ENCODE data around the gene OR52A1.

OR52A1 gene

GRCh38 chr11:5198285-5198684, 43.7 kb upstream of the OR52A1 start:
- H3K4me3 ChIP-seq (ENCODE audit: low read length): no peak overlapping the region
- no peaks in the 10 kb centered on the region for H3K36me3 ChIP-seq (ENCODE audit: control insufficient read depth, low read length)
- H3K27ac ChIP-seq (ENCODE audit: low read depth, low read length): no peak overlapping the region
- H3K27me3 ChIP-seq (ENCODE audit: control insufficient read depth, low read length): no peaks in the 10 kb centered on the region
- H3K4me2 ChIP-seq (ENCODE audit: low read length): no peak overlapping the region
- no peaks in the 10 kb centered on the region for H4K20me1 ChIP-seq (ENCODE audit: control insufficient read depth, insufficient read depth, low read depth, low read length)
- no peaks in the 10 kb centered on the region for H3K9me3 ChIP-seq (ENCODE audit: control insufficient read depth, insufficient read depth, low read length)
- TF ChIP-seq CTCF (IDR thresholded peaks at IDR 0.05; ENCODE audit: low read depth, low read length, poor library complexity, severe bottlenecking) (no peak), EZH2phosphoT487 (IDR thresholded peaks at IDR 0.05; ENCODE audit: borderline replicate concordance, low read length) (no peak)
- no peaks in the 10 kb centered on the region for H3K4me1 ChIP-seq (ENCODE audit: control insufficient read depth, low read length)
- no peaks in the 10 kb centered on the region for H3F3A ChIP-seq (ENCODE audit: control insufficient read depth, insufficient read depth)
- no peaks in the 10 kb centered on the region for H3K79me2 ChIP-seq (ENCODE audit: control insufficient read depth, low read length)
- H3K9me2 ChIP-seq (replicated peaks; ENCODE audit: control insufficient read depth, low read length): no peaks in the 10 kb centered on the region

- H3K4me1 ChIP-seq (ENCODE audit: control insufficient read depth, low read length): no peaks in the 10 kb centered on the region
- TF ChIP-seq EZH2phosphoT487 (IDR thresholded peaks at IDR 0.05; ENCODE audit: borderline replicate concordance, low read length) (no peak), CTCF (IDR thresholded peaks at IDR 0.05; ENCODE audit: low read depth, low read length, poor library complexity, severe bottlenecking) (no peak)
- H3K27me3 ChIP-seq (ENCODE audit: control insufficient read depth, low read length): no peaks in the 10 kb centered on the region
- H3K9me2 ChIP-seq (replicated peaks; ENCODE audit: control insufficient read depth, low read length): no peaks in the 10 kb centered on the region
- H3K4me2 ChIP-seq (ENCODE audit: low read length): no peak overlapping the region
- H3K79me2 ChIP-seq (ENCODE audit: control insufficient read depth, low read length): no peaks in the 10 kb centered on the region
- no peak overlapping the region for H3K4me3 ChIP-seq (ENCODE audit: low read length)
- H4K20me1 ChIP-seq (ENCODE audit: control insufficient read depth, insufficient read depth, low read depth, low read length): no peaks in the 10 kb centered on the region
- H3K36me3 ChIP-seq (ENCODE audit: control insufficient read depth, low read length): no peaks in the 10 kb centered on the region
- H3K9me3 ChIP-seq (ENCODE audit: control insufficient read depth, insufficient read depth, low read length): no peaks in the 10 kb centered on the region
- H3K27ac ChIP-seq (ENCODE audit: low read depth, low read length): no peak overlapping the region
- no peaks in the 10 kb centered on the region for H3F3A ChIP-seq (ENCODE audit: control insufficient read depth, insufficient read depth)
Observed at GRCh38 chr11:5197536-5197935, 43.0 kb upstream of the OR52A1 start.

GRCh38 chr11:5196731-5197130, 42.2 kb upstream of the OR52A1 start:
- TF ChIP-seq EZH2phosphoT487 (IDR thresholded peaks at IDR 0.05; ENCODE audit: borderline replicate concordance, low read length): no peak
- no peak for TF ChIP-seq CTCF (IDR thresholded peaks at IDR 0.05; ENCODE audit: low read depth, low read length, poor library complexity, severe bottlenecking)
- Histone ChIP-seq H3K9me2 (replicated peaks; ENCODE audit: control insufficient read depth, low read length) (no peaks in the 10 kb centered on the region), H3K9me3 (ENCODE audit: control insufficient read depth, insufficient read depth, low read length) (no peaks in the 10 kb centered on the region), H3K4me2 (ENCODE audit: low read length) (no peak overlapping the region), H3K27ac (ENCODE audit: low read depth, low read length) (no peak overlapping the region), H3K4me1 (ENCODE audit: control insufficient read depth, low read length) (no peaks in the 10 kb centered on the region), H3K36me3 (ENCODE audit: control insufficient read depth, low read length) (no peaks in the 10 kb centered on the region), H3F3A (ENCODE audit: control insufficient read depth, insufficient read depth) (no peaks in the 10 kb centered on the region), H4K20me1 (ENCODE audit: control insufficient read depth, insufficient read depth, low read depth, low read length) (no peaks in the 10 kb centered on the region), H3K27me3 (ENCODE audit: control insufficient read depth, low read length) (no peaks in the 10 kb centered on the region), H3K79me2 (ENCODE audit: control insufficient read depth, low read length) (no peaks in the 10 kb centered on the region), H3K4me3 (ENCODE audit: low read length) (no peak overlapping the region)

GRCh38 chr11:5196067-5196466, 41.5 kb upstream of the OR52A1 start:
- Histone ChIP-seq H3K27ac (ENCODE audit: low read depth, low read length) (no peak overlapping the region), H3K9me3 (ENCODE audit: control insufficient read depth, insufficient read depth, low read length) (no peaks in the 10 kb centered on the region), H3K4me1 (ENCODE audit: control insufficient read depth, low read length) (no peaks in the 10 kb centered on the region), H3K4me3 (ENCODE audit: low read length) (no peak overlapping the region), H3K79me2 (ENCODE audit: control insufficient read depth, low read length) (no peaks in the 10 kb centered on the region), H4K20me1 (ENCODE audit: control insufficient read depth, insufficient read depth, low read depth, low read length) (no peaks in the 10 kb centered on the region), H3K9me2 (replicated peaks; ENCODE audit: control insufficient read depth, low read length) (no peaks in the 10 kb centered on the region), H3F3A (ENCODE audit: control insufficient read depth, insufficient read depth) (no peaks in the 10 kb centered on the region), H3K36me3 (ENCODE audit: control insufficient read depth, low read length) (no peaks in the 10 kb centered on the region), H3K4me2 (ENCODE audit: low read length) (no peak overlapping the region), H3K27me3 (ENCODE audit: control insufficient read depth, low read length) (no peaks in the 10 kb centered on the region)
- no peak for TF ChIP-seq CTCF (IDR thresholded peaks at IDR 0.05; ENCODE audit: low read depth, low read length, poor library complexity, severe bottlenecking)
- TF ChIP-seq EZH2phosphoT487 (IDR thresholded peaks at IDR 0.05; ENCODE audit: borderline replicate concordance, low read length): no peak

Measured in DOHH2 (cell line).